Esophagus (tissue), 2 donors: ENCODE data around the gene TMX2. TPM values are rescaled to one million over a fixed set of nuclear protein-coding genes. Genes with fewer than 3 reads are reported as not detected.
"Not testable (repeated sequence)": the region's sequence is repeated elsewhere in the genome, so short reads cannot be mapped to it uniquely, and the experiment has no call there.

ENCODE experiments used
- H3K27ac ChIP-seq, 2 donors: one replicate each; pipeline ENCODE4 v1.5.1; 2013; ENCODE audit warnings: low read depth in 2 of 2, mild to moderate bottlenecking in 2 of 2, inconsistent platforms in 1 of 2, low read length in 1 of 2, moderate library complexity in 1 of 2
- H3K27me3 ChIP-seq, 2 donors: one replicate each; pipeline ENCODE4 v1.6.1; 2013; ENCODE audit warnings: low read length in 2 of 2, control low read depth in 1 of 2, mild to moderate bottlenecking in 1 of 2; ENCODE audit not compliant: insufficient read depth in 2 of 2, control insufficient read depth in 1 of 2
- H3K36me3 ChIP-seq, 2 donors: one replicate each; pipeline ENCODE4 v1.6.1; 2013; ENCODE audit warnings: low read length in 1 of 2; ENCODE audit not compliant: control insufficient read depth in 2 of 2, insufficient read depth in 2 of 2
- H3K4me1 ChIP-seq, 2 donors: one replicate each; pipeline ENCODE4 v1.6.1; 2013; ENCODE audit warnings: low read length in 1 of 2; ENCODE audit not compliant: control insufficient read depth in 2 of 2, insufficient read depth in 2 of 2
- H3K4me3 ChIP-seq, 2 donors: one replicate each; pipeline ENCODE4 v1.5.1; 2013; ENCODE audit warnings: low read length in 2 of 2, mild to moderate bottlenecking in 2 of 2, low read depth in 1 of 2, moderate library complexity in 1 of 2
- H3K9me3 ChIP-seq, 2 donors: one replicate each; pipeline ENCODE4 v1.6.1; 2013; ENCODE audit warnings: mild to moderate bottlenecking in 2 of 2, low read depth in 1 of 2, low read length in 1 of 2, moderate library complexity in 1 of 2; ENCODE audit not compliant: control insufficient read depth in 2 of 2, insufficient read depth in 1 of 2
- WGBS, 2 donors: extraction: QIAGEN DNeasy Blood & Tissue Kit; methylation state at CpG; one replicate each; pipeline ENCODE4 v1.1.7; 2013; 5-methylcytosine and 5-hydroxymethylcytosine counted together
- polyA plus RNA-seq, 2 donors: library from polyadenylated mRNA; stranded (reverse); fragments of 200-250 nt; gene quantifications; one replicate each; pipeline ENCODE4 v1.2.3, GENCODE V29; 2013
- donor health status: healthy with polysubstance abuse.
- donor health status: Bipolar disorder and iron deficiency.

Gene TMX2
- polyA plus RNA-seq, 2 donors: 37.1 to 68.9 TPM

- Histone ChIP-seq H3K27ac (peak overlapping the region; percentile 95 to 96), H3K27me3 (no peaks in the 10 kb centered on the region), H3K4me3 (no peak overlapping the region), H3K36me3 (peaks cover 5% of the 10 kb centered on the region in 2 donors), H3K9me3 (no peaks in the 10 kb centered on the region), H3K4me1 (peaks cover 0 to 5% of the 10 kb centered on the region in 2 donors)
- WGBS, 2 donors: 56 to 71% methylated on average over 4 of the region's 4 CpGs
These were observed 33.0 kb upstream of the TMX2 start for GRCh38 chr11:57679396-57679795.

GRCh38 chr11:57680552-57680874 is 31.9 kb upstream of the TMX2 start:
- Histone ChIP-seq H3K36me3 (peaks cover 5% of the 10 kb centered on the region in 2 donors), H3K27ac (peak overlapping the region; percentile 55 to 96), H3K4me1 (peaks cover 0 to 5% of the 10 kb centered on the region in 2 donors), H3K27me3 (no peaks in the 10 kb centered on the region), H3K9me3 (no peaks in the 10 kb centered on the region), H3K4me3 (peak overlapping the region in 1 of 2 donors; percentile 8)
- WGBS, 2 donors: 43 to 53% methylated on average over 2 of the region's 2 CpGs

GRCh38 chr11:57681168-57681567 is 31.2 kb upstream of the TMX2 start:
- peaks cover 0 to 5% of the 10 kb centered on the region in 2 donors for H3K4me1 ChIP-seq
- H3K9me3 ChIP-seq: no peaks in the 10 kb centered on the region
- H3K27ac ChIP-seq: peak overlapping the region; percentile 83 to 87
- peak overlapping the region in 1 of 2 donors; percentile 8 for H3K4me3 ChIP-seq
- no peaks in the 10 kb centered on the region for H3K27me3 ChIP-seq
- H3K36me3 ChIP-seq: peaks cover 5% of the 10 kb centered on the region in 2 donors
- WGBS, 2 donors: 42 to 61% methylated on average over 1 of the region's 1 CpG

- not testable (repeated sequence) for H3K9me3 ChIP-seq, H3K4me3 ChIP-seq, H3K4me1 ChIP-seq, H3K27me3 ChIP-seq, H3K27ac ChIP-seq
- H3K36me3 ChIP-seq: peaks cover 16 to 23% of the 10 kb centered on the region in 2 donors
- 98 to 99% methylated on average over 5 of the region's 5 CpGs for WGBS, 2 donors
These were observed 21.9 kb upstream of the TMX2 start for GRCh38 chr11:57690474-57690873.

- WGBS, 2 donors: 84 to 88% methylated on average over 18 of the region's 18 CpGs
- H3K9me3 ChIP-seq: no peaks in the 10 kb centered on the region
- no peaks in the 10 kb centered on the region for H3K4me1 ChIP-seq
- H3K27me3 ChIP-seq: no peaks in the 10 kb centered on the region
- H3K27ac ChIP-seq: no peak overlapping the region
- H3K4me3 ChIP-seq: no peak overlapping the region
- peaks cover 30 to 35% of the 10 kb centered on the region in 2 donors for H3K36me3 ChIP-seq
These were observed 13.5 kb upstream of the TMX2 start for GRCh38 chr11:57698843-57699365.

GRCh38 chr11:57699813-57700212 is 12.6 kb upstream of the TMX2 start:
- 87 to 88% methylated on average over 10 of the region's 10 CpGs for WGBS, 2 donors
- Histone ChIP-seq H3K27me3 (no peaks in the 10 kb centered on the region), H3K36me3 (peaks cover 30 to 39% of the 10 kb centered on the region in 2 donors), H3K9me3 (no peaks in the 10 kb centered on the region), H3K4me1 (no peaks in the 10 kb centered on the region), H3K27ac (no peak overlapping the region), H3K4me3 (no peak overlapping the region)

GRCh38 chr11:57700425-57700824 is 12.0 kb upstream of the TMX2 start:
- Histone ChIP-seq H3K36me3 (peaks cover 30 to 41% of the 10 kb centered on the region in 2 donors), H3K4me3 (no peak overlapping the region), H3K27me3 (no peaks in the 10 kb centered on the region), H3K27ac (no peak overlapping the region), H3K4me1 (no peaks in the 10 kb centered on the region), H3K9me3 (no peaks in the 10 kb centered on the region)
- 62 to 75% methylated on average over 3 of the region's 3 CpGs for WGBS, 2 donors

GRCh38 chr11:57703341-57703740 is 9.1 kb upstream of the TMX2 start:
- Histone ChIP-seq H3K4me1 (no peaks in the 10 kb centered on the region), H3K9me3 (no peaks in the 10 kb centered on the region), H3K27me3 (no peaks in the 10 kb centered on the region), H3K27ac (peak overlapping the region in 1 of 2 donors; percentile 36), H3K36me3 (peaks cover 19 to 26% of the 10 kb centered on the region in 2 donors), H3K4me3 (no peak overlapping the region)
- WGBS, 2 donors: 73 to 77% methylated on average over 4 of the region's 4 CpGs

- Histone ChIP-seq H3K9me3 (no peaks in the 10 kb centered on the region), H3K27ac (no peak overlapping the region), H3K4me3 (no peak overlapping the region), H3K4me1 (no peaks in the 10 kb centered on the region), H3K36me3 (peaks cover 8 to 13% of the 10 kb centered on the region in 2 donors), H3K27me3 (no peaks in the 10 kb centered on the region)
- WGBS, 2 donors: 86% methylated on average over 6 of the region's 6 CpGs
These were observed 7.5 kb upstream of the TMX2 start for GRCh38 chr11:57704932-57705331.

GRCh38 chr11:57705432-57705831 is 7.0 kb upstream of the TMX2 start:
- not testable (repeated sequence) for H3K27ac ChIP-seq, H3K4me3 ChIP-seq, H3K27me3 ChIP-seq, H3K4me1 ChIP-seq, H3K9me3 ChIP-seq
- 91 to 92% methylated on average over 8 of the region's 8 CpGs for WGBS, 2 donors
- H3K36me3 ChIP-seq: peaks cover 7 to 12% of the 10 kb centered on the region in 2 donors
